Smooth muscle cell (in vitro differentiated cells): ENCODE measurements around the gene S100A16. TPM values are rescaled to one million over a fixed set of nuclear protein-coding genes. Genes with fewer than 3 reads are reported as not detected.
"Not testable (repeated sequence)": the region's sequence is repeated elsewhere in the genome, so short reads cannot be mapped to it uniquely, and the experiment has no call there.

Experiments
- DNase-seq: peaks from one replicate; lab custom pipeline; 2025; ENCODE audit not compliant: unreplicated experiment; lab: John Stamatoyannopoulos, UW
- H2AFZ ChIP-seq: fragments of 200-600 bp; sonication (generic); 2 replicates; pipeline ENCODE4 v1.6.0; 2016; ENCODE audit warnings: antibody characterized with exemption, low read depth, mild to moderate bottlenecking
- H3F3A ChIP-seq: fragments of 200-600 bp; sonication (generic); 2 replicates; pipeline ENCODE4 v1.6.0; 2017; ENCODE audit warnings: antibody characterized with exemption, low read depth
- H3K27ac ChIP-seq: fragments of 200-600 bp; sonication (generic); 2 replicates; pipeline ENCODE4 v1.5.1; 2016; ENCODE audit warnings: low read depth, mild to moderate bottlenecking
- H3K27me3 ChIP-seq: fragments of 200-600 bp; sonication (generic); 2 replicates; pipeline ENCODE4 v1.6.1; 2016; ENCODE audit warnings: low read depth, mild to moderate bottlenecking
- H3K36me3 ChIP-seq: fragments of 200-600 bp; sonication (generic); 2 replicates; pipeline ENCODE4 v1.5.1; 2016; ENCODE audit warnings: low read depth
- H3K4me1 ChIP-seq: fragments of 200-600 bp; sonication (generic); 2 replicates; pipeline ENCODE4 v1.5.1; 2016; ENCODE audit warnings: low read depth
- H3K4me2 ChIP-seq: fragments of 200-600 bp; sonication (generic); 2 replicates; pipeline ENCODE4 v1.6.0; 2016; ENCODE audit warnings: mild to moderate bottlenecking
- H3K4me3 ChIP-seq: fragments of 200-600 bp; sonication (generic); 2 replicates; pipeline ENCODE4 v1.5.1; 2016; ENCODE audit warnings: mild to moderate bottlenecking
- H3K79me2 ChIP-seq: fragments of 200-600 bp; sonication (generic); 2 replicates; pipeline ENCODE4 v1.6.0; 2016; ENCODE audit warnings: low read depth, mild to moderate bottlenecking
- H3K9ac ChIP-seq: fragments of 200-600 bp; sonication (generic); 2 replicates; pipeline ENCODE4 v1.6.0; 2016; ENCODE audit warnings: low read depth
- H3K9me3 ChIP-seq: fragments of 200-600 bp; sonication (generic); replicated peaks from 2 replicates; pipeline ENCODE4 v1.5.1; 2016; ENCODE audit warnings: low read depth
- H4K20me1 ChIP-seq: fragments of 200-600 bp; sonication (generic); 2 replicates; pipeline ENCODE4 v1.6.0; 2016; ENCODE audit warnings: low read depth
- WGBS: methylation state at CpG from one replicate; pipeline ENCODE4 v1.1.7; 2016; ENCODE audit warnings: low lambda C conversion rate; 5-methylcytosine and 5-hydroxymethylcytosine counted together
- polyA plus RNA-seq: library from polyadenylated mRNA; unstranded; fragments of >200 nt; fragmentation: Nextera tagmentation; extraction: Ambion mirVana; gene quantifications from 2 replicates; pipeline ENCODE4 v1.2.1, GENCODE V29; 2016
- total RNA-seq: library from RNA; depleted of rRNA; stranded (reverse); fragments of >200 nt; gene quantifications from 2 replicates; pipeline ENCODE4 v1.2.3, GENCODE V29; 2014
- TF ChIP-seq, protein P1 (sequence below): fragments of 200-600 bp; sonication (generic); IDR thresholded peaks from 2 replicates; pipeline ENCODE4 v1.5.1; 2017; ENCODE audit warnings: borderline replicate concordance, mild to moderate bottlenecking, antibody characterized with exemption; ENCODE audit not compliant: insufficient read depth, poor library complexity, severe bottlenecking

The S100A16 gene
- total and polyA plus RNA-seq, 2 experiments from 2014 or later = 238 to 302 TPM

DNA sequence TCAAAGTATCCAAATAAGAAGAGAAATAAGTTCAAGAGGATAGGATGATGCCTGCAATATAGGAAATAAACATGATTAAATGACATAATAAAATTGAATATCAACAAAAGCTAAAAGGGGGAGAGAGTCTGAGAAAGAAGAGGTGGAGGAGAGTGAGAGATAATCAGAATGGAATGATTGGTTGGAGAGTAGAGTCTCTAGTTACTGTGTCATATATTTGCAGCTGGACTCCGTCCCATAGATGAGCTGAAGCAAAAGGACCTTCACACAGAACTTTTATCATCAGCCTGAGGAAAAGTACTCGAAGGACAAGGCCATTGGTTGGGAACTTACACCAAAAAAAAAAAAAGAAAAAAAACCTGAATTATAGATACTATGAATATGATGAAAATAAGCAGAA lies 24.5 kb downstream of the S100A16 start:
- WGBS = 91% methylated on average over 2 of the region's 2 CpGs
- H3K4me3 ChIP-seq = no peak overlapping the region
- no peak overlapping the region for H3K4me2 ChIP-seq
- DNase-seq = no peak
- no peak overlapping the region for H2AFZ ChIP-seq
- no peak overlapping the region for H3K9ac ChIP-seq
- H3K27ac ChIP-seq = no peak overlapping the region
- peaks cover 19% of the 10 kb centered on the region for H3K4me1 ChIP-seq
- no peaks in the 10 kb centered on the region for H3K79me2 ChIP-seq
- no peaks in the 10 kb centered on the region for H4K20me1 ChIP-seq
- H3K9me3 ChIP-seq = no peaks in the 10 kb centered on the region
- H3K27me3 ChIP-seq = no peaks in the 10 kb centered on the region
- no peaks in the 10 kb centered on the region for H3K36me3 ChIP-seq
- H3F3A ChIP-seq = no peaks in the 10 kb centered on the region
- TF ChIP-seq, protein P1, sequence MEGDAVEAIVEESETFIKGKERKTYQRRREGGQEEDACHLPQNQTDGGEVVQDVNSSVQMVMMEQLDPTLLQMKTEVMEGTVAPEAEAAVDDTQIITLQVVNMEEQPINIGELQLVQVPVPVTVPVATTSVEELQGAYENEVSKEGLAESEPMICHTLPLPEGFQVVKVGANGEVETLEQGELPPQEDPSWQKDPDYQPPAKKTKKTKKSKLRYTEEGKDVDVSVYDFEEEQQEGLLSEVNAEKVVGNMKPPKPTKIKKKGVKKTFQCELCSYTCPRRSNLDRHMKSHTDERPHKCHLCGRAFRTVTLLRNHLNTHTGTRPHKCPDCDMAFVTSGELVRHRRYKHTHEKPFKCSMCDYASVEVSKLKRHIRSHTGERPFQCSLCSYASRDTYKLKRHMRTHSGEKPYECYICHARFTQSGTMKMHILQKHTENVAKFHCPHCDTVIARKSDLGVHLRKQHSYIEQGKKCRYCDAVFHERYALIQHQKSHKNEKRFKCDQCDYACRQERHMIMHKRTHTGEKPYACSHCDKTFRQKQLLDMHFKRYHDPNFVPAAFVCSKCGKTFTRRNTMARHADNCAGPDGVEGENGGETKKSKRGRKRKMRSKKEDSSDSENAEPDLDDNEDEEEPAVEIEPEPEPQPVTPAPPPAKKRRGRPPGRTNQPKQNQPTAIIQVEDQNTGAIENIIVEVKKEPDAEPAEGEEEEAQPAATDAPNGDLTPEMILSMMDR = no peak

DNA sequence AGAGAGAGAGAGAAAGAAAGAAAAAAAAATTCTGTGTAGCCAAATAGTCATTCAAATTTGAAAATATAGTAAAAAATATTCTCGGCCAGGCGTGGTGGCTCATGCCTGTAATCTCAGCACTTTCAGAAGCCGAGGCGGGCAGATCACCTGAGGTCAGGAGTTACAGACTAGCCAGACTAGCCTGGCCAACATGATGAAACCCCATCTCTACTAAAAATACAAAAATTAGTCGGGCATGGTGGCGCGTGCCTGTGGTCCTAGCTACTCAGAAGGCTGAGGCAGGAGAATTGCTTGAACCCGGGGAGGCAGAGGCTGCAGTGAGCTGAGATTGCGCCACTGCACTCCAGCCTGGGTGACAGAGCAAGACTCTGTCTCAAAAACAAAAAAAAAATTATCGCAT lies 24.9 kb downstream of the S100A16 start:
- not testable (repeated sequence) for DNase-seq, H3K79me2 ChIP-seq, H2AFZ ChIP-seq, H3K27ac ChIP-seq, H3K9me3 ChIP-seq, H3K27me3 ChIP-seq, H3F3A ChIP-seq, H4K20me1 ChIP-seq, H3K9ac ChIP-seq, H3K36me3 ChIP-seq, H3K4me3 ChIP-seq, H3K4me2 ChIP-seq
- peaks cover 19% of the 10 kb centered on the region for H3K4me1 ChIP-seq
- 91% methylated on average over 10 of the region's 10 CpGs for WGBS

DNA sequence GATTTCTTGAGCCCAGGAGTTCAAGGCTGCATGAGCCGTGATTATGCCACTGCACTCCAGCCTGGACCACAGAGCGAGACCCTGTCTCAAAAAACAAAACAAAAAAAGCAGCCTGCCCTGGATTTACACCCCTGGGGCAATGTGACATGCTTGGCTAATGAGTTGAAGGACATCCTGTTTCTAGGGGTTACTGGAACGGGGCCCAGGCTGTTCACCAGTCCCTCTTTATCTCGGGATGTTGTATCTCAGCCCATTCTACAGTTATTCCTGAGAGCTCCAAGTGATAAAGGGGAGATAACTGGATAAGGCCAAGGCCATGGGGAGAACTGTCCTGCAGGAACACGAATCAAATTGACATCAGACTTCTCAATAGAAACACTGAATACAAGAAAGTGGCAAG lies 25.6 kb downstream of the S100A16 start:
- Histone ChIP-seq H3K27me3 (no peaks in the 10 kb centered on the region), H3F3A (no peaks in the 10 kb centered on the region), H3K9ac (no peak overlapping the region), H3K4me1 (peaks cover 19% of the 10 kb centered on the region), H3K4me3 (no peak overlapping the region), H3K9me3 (no peaks in the 10 kb centered on the region), H3K27ac (no peak overlapping the region), H4K20me1 (no peaks in the 10 kb centered on the region), H3K79me2 (no peaks in the 10 kb centered on the region), H2AFZ (no peak overlapping the region), H3K4me2 (no peak overlapping the region), H3K36me3 (no peaks in the 10 kb centered on the region)
- DNase-seq = no peak
- WGBS = 53% methylated on average over 5 of the region's 5 CpGs
- TF ChIP-seq, protein P1 = no peak

DNA sequence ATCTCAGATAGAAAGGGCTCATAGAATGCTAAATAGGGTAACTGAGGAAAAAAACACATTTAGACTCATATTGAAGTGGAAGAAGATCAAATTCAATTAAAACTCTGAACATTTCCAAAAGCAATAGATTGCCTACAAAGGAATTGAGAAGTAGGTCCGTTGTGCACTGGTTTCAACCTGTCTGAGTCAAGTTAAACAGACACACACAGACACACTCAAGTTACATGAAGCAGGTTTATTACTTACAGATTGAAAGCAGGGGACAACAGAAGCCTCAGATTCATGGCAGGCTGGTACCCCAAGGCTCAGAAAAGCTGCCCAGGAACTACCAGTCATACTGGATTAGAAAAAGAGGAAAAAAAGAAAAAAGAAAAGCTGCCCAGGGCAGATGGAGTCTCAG lies 26.6 kb downstream of the S100A16 start:
- H3K36me3 ChIP-seq = no peaks in the 10 kb centered on the region
- no peak overlapping the region for H3K4me2 ChIP-seq
- no peaks in the 10 kb centered on the region for H4K20me1 ChIP-seq
- H3K9ac ChIP-seq = no peak overlapping the region
- no peaks in the 10 kb centered on the region for H3F3A ChIP-seq
- no peak overlapping the region for H2AFZ ChIP-seq
- H3K4me1 ChIP-seq = peaks cover 19% of the 10 kb centered on the region
- no peaks in the 10 kb centered on the region for H3K9me3 ChIP-seq
- no peak overlapping the region for H3K4me3 ChIP-seq
- TF ChIP-seq, protein P1 = no peak
- H3K27ac ChIP-seq = no peak overlapping the region
- DNase-seq = no peak
- WGBS = 76% methylated on average over 1 of the region's 1 CpG
- H3K79me2 ChIP-seq = no peaks in the 10 kb centered on the region
- no peaks in the 10 kb centered on the region for H3K27me3 ChIP-seq
